Stromal cell of bone marrow (primary cell): ENCODE results near the gene BAZ2B.
A peak's percentile ranks its signal among the peaks of the same experiment; 100 is the strongest.
"Not testable (repeated sequence)": the region's sequence is repeated elsewhere in the genome, so short reads cannot be mapped to it uniquely, and the experiment has no call there.

ENCODE experiments used
- DNase-seq: peaks from one replicate; pipeline ENCODE4 v3.0.0-alpha.2; 2012; ENCODE audit warnings: low read depth

The BAZ2B gene

DNA sequence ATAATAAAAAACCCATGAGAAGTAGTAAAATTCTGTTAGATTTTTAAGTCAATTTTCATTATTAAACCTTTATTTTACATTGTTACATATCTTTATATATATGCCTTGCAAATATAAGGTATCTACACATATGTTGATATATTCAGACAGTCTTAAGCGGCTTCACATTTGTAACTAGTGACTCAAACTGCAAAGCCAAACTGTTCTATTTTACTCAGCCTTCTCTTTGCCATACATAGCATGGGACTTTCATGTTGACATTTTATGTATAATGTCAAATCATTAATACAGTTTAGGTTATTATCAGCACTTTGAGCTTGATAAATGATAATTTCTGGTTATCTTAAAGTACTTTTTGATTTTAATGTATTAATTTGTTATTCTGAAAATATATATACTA, 204.9 kb downstream of the BAZ2B start:
- DNase-seq: no peak

DNA sequence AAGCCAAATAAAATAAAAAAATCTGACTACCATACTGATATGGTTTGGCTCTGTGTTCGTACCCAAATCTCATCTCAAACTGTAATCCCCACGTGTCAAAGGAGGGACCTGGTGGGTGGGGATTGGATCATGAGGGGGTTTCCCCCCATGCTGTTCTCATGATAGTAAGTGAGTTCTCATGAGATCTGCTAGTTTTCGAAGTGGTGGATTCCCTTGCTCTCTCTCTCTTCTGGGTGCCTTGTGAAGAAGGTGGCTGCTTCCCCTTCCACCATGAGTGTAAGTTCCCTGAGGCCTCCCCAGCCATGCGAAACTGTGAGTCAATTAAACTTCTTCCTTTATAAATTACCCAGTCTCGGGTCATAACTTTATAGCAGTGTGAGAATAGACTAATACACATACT, 206.1 kb downstream of the BAZ2B start:
- DNase-seq: no peak

DNA sequence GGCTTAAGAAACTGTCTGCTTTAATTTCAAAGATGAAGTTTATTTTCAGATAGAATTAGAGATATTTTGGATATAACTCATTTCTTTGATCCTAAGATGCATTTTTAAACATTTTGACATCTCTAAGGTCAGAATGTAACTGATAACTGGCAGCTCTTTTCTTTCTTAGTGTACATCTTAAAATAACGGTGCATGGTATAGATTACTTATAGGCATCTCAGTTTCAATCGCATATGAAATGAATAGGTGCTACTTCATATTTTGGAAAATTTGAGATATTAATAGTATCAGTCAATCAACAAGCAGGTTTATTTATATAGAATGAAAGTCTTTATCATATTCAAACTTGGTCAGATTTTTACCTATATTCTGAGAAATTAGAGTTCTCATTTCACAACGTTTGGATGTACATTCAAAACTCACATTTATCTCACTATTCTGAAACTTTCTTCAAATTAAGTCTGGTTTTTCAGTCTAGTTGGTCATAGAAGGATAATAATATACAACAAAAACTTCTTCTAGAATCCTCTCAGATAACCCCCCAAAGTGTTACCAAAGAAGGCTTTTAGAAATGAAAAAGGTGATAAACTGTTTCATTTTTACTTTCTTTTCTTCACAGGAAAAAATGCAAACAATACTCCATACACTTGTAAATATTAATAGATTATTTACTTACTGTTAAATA, 207.1 kb downstream of the BAZ2B start:
- no peak for DNase-seq

DNA sequence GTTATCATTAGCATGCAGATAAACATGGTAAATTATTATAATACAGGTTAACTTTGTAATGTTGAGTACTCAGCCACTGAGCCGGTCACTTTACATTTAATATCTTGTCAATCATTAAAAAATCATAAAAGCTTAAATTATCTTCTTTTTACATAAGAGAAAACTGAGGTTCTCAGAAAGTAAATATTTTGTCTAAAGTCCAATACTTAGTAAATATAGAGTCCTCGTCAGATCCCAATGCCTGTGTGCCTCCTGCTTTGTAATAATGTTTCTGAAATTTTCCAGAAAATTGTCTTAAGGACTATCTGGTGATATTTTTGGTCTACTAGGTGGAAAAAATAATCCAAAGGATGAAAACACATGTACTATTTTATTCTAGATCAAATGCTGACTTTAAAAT, 213.6 kb downstream of the BAZ2B start:
- DNase-seq: no peak

DNA sequence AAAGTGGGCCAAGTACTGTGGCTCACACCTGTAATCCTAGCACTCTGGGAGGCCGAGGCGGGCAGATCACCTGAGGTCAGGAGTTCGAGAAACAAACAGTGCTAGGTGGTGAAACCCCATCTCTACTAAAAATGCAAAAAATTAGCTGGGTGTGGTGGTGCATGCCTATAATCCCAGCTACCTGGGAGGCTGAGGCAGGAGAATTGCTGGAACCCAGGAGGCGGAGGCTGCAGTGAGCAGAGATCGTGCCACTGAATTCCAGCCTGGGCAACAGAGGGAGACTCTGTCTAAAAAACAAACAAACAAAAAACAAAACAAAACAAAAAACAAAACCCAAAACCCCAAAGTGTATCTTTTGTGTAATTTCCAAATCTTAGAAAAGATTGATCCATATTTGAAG, 214.2 kb downstream of the BAZ2B start:
- not testable (repeated sequence) for DNase-seq

DNA sequence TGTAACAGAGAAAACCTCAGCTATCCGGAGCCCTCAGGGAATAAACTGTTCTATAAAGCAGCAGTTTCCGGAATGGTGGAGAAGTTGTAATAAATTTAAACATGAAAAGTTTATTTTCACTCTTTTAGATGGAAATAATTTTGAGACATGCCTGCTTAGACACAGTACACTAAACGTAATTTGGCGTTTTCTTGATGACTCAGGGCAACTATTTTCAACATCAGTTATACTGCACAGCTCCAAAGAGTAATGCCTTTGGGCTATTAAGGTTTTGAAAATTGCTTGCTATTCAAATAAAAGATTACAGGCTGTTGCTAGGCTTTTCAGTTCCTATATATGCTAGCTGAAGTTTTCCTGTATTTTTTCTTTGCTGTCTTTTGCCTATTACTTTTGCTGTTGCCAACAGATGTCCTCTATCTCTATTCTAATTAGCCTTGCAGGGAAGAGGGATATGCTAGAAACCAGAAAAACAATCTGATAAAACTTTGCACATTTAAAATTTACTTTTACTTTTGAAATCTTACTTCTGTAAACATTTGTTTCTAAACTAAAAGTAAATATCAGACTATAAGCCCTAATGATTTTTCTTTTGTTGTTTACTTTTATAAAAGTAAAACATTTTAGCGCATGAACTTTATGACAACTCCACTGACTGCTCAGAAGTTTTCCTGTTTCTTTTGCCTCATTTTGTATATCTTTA, 216.5 kb downstream of the BAZ2B start:
- peak; percentile 6 for DNase-seq

DNA sequence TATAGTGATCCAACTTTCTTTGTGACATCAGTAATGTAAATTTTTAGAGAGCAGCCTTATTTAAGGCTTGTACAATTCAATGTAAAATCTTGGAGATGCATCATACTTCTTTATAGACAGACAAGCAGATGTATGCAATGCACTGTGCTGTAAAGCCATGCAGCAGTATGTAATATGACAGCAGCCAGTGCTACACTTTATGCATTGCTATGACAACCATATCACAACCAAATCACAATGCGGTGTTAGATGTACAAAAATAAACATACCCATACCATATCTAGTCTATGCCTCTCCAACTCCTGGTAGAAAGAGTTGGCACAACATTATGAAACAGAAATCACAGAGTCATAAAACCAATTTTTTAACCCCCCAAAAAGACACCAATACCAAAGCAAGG, 219.5 kb downstream of the BAZ2B start:
- DNase-seq: no peak

DNA sequence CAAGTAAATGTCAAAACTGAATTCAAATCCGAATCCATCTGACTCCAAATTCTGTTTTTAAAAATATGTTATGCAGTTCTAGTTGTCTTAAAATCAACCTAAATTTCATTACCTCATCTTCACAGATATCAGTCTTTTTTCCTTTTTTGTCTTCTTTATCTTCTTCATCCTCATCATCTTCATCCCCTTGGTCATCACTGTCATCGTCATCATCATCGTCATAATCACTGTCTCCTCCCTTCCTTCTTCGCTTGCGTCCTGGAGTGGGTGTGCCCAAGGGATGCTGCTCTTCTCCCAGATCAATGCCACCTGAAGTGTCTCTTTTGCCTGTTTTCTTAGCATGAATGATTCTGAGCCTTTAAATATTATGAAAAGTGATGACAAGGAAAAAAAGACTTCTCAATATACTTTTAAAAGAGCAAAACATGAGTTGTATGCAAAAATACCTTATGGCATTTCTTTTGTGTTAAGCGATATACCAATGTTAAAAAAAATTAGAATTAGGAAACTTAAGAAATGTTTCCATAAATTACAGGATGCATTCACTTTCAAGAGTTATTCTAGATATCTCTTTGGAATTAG, 233.8 kb downstream of the BAZ2B start:
- DNase-seq: no peak

DNA sequence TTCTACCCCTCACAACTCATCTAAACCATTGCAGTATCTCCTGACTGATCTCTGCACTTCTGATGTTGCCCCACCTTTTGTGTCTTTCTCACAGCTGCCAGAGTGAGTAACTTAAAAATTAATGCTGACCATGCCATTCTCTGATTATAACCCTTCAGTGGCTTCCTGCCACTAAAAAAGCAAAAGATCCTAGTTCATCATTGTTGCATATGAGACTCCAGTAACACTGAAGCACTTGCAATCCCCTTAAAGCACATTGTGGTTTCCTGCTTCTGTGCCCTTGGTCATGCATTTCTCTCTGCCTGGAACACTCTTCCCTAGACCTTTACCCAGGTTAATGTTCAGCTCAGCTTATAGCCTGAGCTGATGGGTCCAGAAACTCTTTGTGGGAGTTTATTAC, 234.8 kb downstream of the BAZ2B start:
- peak; percentile 1 for DNase-seq

DNA sequence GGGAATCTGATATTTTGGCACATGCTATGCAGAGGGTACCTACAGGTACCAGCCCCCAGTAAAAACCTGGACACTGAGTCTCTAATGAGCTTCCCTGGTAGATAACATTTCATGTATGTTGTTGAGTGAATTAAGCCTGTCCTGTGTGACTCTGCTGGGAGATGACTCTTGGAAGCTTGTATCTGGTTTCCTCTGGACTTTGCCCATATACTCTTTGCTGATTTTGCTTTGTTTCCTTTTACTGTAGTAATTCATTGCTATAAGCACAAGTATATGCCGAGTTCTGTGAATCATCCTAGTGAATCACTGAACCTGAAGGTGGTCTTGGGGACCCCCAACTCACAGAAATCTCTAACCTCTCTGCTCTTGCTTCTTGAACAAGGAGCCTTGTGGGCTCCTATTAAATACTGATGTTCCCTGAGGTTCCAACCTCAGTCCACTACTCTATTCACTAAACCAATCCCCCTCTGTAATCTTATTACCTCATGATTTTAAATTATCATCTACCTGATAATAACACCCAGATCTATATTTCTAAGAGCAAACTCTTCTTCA, 235.6 kb downstream of the BAZ2B start:
- DNase-seq: no peak

DNA sequence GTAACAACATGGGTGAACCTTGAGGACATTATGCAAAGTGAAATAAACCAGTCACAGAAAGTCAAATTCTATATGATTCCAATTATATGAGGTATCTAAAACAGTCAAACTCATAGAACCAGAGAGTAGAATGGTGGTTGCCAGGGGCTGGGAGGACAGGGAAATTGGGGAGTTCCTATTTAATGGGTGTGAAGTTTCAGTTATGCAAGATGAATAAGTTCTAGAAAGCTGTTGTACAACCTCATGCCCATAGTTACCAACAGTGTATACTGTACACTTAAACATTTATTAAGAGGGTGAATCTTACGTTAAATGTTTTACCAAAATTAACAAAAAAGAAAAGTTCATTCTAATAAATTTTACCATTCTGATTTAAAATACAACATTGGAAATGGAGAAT, 237.2 kb downstream of the BAZ2B start:
- DNase-seq: no peak

DNA sequence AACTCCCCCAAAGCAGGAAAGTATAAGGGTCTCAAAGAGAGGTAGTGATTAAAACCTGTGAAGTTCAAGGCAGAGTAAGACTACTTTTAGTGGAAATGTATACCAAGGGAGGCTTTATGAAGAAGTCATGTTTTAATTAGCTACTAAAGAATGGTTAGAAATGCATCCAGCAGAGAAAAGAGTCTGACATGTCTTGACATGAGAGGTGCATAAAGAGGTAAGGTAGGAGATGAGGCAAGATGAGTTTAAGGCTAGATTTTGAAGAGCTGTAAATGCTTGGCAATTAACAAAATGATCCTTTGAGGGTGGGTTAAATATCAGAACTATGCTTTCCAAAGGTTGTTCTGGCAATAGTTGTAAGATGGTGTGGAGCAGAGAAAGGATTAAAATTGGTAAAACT, 241.1 kb downstream of the BAZ2B start:
- no peak for DNase-seq

DNA sequence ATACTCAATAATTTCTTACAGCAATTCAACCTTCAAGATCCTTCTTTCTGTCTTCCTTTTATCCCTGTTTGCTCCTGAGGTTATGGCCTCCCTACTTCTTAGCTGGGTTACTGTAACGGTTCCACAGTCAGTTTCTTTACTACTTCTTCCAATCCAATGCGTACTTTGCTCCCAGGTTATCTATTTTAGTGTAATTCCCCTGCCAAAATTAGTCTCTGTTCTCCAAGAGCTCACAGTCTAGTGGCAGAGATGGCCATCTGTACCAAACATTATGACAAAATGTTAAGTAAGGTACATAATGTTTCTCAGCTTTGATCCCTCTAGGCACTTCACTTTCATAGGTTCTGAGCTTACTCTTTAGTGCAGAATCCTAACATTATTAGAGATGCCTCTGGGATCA, 244.8 kb downstream of the BAZ2B start:
- no peak for DNase-seq

DNA sequence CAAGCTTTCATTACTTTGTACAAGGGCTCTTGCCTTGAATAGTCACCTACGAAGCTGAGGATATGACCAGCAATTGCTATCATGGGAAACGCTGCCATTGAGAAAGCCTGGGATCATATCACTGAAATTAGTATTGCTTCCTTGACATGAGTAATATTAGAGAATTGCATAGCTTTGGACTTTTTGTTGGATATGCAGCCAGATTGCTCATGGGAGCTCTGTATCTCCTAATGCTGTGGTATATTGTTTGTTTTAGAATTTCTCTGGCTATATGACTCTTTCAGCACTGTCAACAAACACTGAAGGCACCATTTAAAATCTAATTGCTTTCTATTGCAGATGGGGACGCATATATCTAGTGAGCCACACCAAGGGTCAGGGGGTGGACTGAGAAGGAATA, 249.8 kb downstream of the BAZ2B start:
- DNase-seq: no peak

DNA sequence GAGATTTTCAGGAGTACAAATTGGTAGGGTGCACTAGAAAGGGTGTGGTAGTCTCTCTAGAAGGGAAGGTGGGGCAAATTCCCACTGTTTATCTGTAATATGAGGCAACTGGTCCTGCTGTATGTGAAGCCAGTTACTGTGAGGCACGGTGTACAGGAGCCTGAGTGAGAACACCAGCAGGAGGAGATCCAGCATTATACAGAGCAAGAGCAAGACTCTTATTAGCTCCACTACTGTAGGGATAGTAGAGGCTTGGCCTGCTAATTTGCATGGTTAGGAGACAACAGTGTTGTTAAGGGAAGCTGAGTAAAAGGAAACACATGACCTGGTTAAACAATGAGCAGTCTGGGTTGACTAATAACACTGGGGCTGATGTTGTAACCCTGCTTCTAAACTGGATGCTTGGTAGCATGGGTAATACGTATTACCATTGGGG, 253.5 kb downstream of the BAZ2B start:
- DNase-seq: peak; percentile 4

DNA sequence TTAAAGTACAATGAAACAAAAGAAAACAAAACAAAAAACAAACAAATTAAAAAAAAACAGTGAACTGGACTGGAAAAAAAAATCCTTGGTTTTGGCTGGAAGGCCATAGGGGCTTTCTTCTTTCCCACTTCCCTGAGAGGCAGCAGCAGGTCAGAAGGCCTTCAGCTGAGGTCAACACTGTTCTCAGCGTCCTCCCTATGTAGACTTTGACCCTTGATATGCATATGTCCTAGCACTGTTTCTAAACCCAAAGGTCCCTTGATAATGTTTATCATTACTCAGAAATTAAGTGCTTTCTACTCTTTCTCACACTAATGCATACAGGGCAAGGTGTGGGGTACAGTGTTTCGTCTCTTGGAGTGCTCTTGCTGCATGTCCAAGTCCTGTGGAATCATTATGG, 254.3 kb downstream of the BAZ2B start:
- DNase-seq: no peak

DNA sequence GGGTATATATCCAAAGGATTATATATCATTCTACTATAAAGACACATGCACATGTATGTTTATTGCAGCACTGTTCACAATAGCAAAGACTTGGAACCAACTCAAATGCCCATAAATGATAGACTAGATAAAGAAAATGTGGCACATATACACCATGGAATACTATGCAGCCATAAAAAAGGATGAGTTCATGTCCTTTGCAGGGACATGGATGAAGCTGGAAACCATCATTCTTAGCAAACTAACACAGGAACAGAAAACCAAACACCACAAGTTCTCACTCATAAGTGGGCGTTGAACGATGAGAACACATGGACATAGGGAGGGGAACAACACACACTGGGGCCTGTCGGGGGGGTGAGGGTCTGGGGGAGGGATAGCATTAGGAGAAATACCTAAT, 254.7 kb downstream of the BAZ2B start:
- not testable (repeated sequence) for DNase-seq

DNA sequence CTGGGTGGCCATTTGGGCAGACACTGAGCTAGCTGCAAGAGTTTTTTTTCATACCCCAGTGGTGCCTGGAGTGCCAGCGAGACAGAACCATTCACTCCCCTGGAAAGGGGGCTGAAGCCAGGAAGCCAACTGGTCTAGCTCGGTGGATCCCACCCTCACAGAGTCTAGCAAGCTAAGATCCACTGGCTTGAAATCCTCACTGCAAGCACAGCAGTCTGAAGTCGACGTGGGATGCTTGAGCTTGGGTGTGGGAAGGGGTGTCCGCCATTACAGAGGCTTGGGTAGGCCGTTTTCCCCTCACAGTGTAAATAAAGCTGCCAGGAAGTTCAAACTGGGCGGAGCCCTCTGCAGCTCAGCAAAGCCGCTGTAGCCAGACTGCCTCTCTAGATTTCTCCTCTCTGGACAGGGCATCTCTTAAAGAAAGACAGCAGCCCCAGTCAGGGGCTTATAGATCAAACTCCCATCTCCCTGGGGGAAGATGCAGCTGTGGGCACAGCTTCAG, 260.2 kb downstream of the BAZ2B start:
- DNase-seq: no peak

DNA sequence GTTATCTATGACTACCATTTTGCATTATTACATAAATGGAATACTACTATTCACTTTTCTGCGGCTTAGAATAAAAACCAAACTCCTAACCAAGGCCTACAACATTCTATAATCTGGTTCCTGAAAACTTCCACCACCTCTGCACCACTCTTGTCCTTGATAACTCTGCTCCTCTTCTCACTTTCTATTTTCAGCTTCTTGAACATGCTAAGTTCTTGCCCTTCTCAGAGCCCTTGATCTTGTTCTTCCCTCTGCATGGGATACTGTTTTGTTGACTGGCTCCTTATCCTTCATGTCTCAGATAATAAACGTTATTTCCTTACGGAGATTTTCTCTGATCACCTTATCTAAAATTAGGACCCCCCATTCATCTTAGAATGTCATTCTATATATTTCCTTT, 264.4 kb downstream of the BAZ2B start:
- no peak for DNase-seq

DNA sequence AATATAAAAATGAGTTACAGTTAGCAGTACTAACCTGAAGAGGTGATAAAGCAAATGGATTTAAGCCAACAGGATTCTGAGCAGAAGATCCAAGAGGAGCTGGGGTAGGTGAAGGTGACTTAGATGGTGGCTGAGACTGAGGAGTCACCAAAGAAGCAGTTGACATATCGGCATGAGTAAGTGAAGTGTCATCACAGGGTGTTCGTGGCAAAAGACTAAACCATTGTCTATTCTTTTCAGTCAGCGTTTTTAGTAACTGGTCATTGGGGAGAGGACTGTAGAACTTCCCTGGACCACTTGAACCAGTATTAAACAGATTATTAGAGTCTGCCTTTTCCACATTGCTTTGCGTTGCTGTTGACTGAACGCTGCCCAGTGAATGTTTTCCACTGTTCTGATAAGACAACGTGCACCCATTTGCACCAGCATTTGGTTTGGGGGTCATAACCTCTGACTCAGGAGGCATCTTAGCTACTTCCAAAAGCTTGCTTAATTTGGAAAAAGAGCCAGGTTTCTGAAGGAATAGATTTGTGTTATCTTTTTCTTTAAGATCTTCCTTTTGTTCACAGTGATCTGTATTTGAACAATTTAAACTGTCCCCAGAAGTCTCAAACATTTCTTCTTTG, 266.6 kb downstream of the BAZ2B start:
- DNase-seq: no peak

DNA sequence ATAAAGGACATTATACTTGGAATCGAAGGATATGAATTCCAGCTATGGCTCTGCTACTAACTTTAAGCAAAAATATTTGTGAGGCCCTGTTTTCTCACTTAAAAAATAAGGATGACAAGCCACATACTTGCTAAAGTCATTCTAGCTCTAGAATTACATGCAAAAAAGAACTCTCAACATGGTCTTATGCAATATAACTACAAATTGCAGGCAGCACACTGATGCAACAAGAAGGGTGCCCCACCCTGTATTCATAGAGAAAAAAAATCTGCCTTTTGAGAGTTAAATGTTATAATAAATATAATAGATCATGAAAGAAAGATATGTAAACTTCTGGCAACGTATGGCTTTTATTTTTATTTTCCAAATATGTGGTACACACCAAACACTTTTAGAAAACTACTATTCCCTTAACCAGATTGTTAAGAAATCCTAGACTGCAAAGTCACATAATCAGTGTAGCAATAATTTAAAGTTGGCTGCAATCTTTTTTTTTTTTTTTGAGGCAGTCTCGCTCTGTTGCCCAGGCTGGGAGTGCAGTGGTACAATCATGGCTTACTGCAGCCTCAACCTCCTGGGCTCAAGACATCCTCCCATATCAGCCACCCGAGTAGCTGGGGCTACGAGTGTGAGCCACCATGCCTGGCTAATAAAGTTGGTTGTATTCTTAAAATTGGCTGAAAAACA, 289.6 kb downstream of the BAZ2B start:
- peak; percentile 45 for DNase-seq

DNA sequence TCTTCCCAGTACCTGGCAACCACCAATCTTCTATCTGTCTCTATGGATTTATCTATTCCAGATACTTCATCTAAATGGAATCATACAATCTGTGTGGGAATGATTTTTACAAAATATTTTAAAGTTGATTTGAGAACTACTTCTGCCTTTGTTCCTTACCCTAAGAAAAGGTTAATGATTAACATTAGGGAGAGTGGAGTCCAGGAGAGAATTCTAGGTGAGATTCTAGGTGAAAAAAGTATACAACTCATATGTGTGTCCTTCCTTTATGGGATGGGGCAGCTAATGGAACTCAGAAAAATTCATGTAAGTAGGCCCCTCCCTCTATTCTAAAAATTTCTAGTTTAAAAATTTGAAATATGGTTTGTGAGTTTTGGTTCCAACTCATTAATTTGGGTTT, 293.9 kb downstream of the BAZ2B start:
- no peak for DNase-seq
